K562 (cell line): ENCODE data around the gene C15orf62. TPM values are rescaled to one million over a fixed set of nuclear protein-coding genes. Genes with fewer than 3 reads are reported as not detected.

Experiments
- ATAC-seq: fragments of 200-7000 bp; cut with Tn5 transposase; 3 replicates; pipeline ENCODE4 v1.9.1; 2020; ENCODE audit warnings: moderate library complexity
- BruUV-seq: library from RNA; stranded (reverse); fragments of 400-500 nt; replicated peaks from 2 replicates; lab custom pipeline; 2021; lab: Mats Ljungman, UMichigan
- CTCF ChIA-PET: fragments of 300-600 bp; formaldehyde crosslinking; extraction: SDS; loops from one replicate; lab custom pipeline; 2021; ENCODE audit warnings: low intra/inter-chr PET ratio; lab: Yijun Ruan, JAX
- POLR2A ChIA-PET: fragments of 300-600, 350-650 bp; sonication (Branson Sonifier 250); formaldehyde crosslinking; extraction: SDS; loops from one replicate; lab custom pipeline; 2021; ENCODE audit warnings: antibody characterized with exemption, inconsistent platforms; lab: Yijun Ruan, JAX
- DNase-seq, 4 experiments: peaks; one replicate each; pipeline versions ENCODE4 v3.0.0 to v3.0.0-alpha.2; 2011 to 2018; ENCODE audit warnings: low spot score in 3 of 4, mixed read lengths in 3 of 4; ENCODE audit errors: extremely low read depth in 1 of 4
- FAIRE-seq: peaks from 2 replicates; lab custom pipeline; 2011; peaks lifted over from hg19 to GRCh38; lab: Jason Lieb, UNC
- H2AFZ ChIP-seq: 2 replicates; pipeline ENCODE4 v1.6.0; 2011; ENCODE audit warnings: low read depth, low read length, control low read depth, inconsistent platforms
- H3K27ac ChIP-seq: fragments of 200-600 bp; 3 replicates; pipeline ENCODE4 v1.8.0; 2011; ENCODE audit warnings: low read depth, mild to moderate bottlenecking, control low read depth, inconsistent platforms, low read length, moderate library complexity, mixed read lengths; ENCODE audit errors: extremely low read depth
- H3K27me3 ChIP-seq, 2 experiments: fragments of 300-600 bp in 1 of 2; 2 replicates in 1 of 2; 3 replicates in 1 of 2; pipeline versions ENCODE4 v1.6.0 to v1.8.0; 2011; ENCODE audit warnings: inconsistent platforms in 2 of 2, low read length in 2 of 2, mild to moderate bottlenecking in 1 of 2, mixed read lengths in 1 of 2, moderate library complexity in 1 of 2; ENCODE audit not compliant: control insufficient read depth in 2 of 2, insufficient read depth in 2 of 2
- H3K36me3 ChIP-seq: fragments of 300-600 bp; 3 replicates; pipeline ENCODE4 v1.8.0; 2011; ENCODE audit warnings: mild to moderate bottlenecking, low read length, inconsistent platforms; ENCODE audit not compliant: control insufficient read depth, insufficient read depth
- H3K4me1 ChIP-seq, 2 experiments: fragments of 200-600 bp in 1 of 2; replicated peaks in 1 of 2; 2 replicates in 1 of 2; 3 replicates in 1 of 2; pipeline versions ENCODE4 v1.5.1 to v1.8.0; 2011; ENCODE audit warnings: inconsistent platforms in 2 of 2, low read length in 2 of 2, mild to moderate bottlenecking in 1 of 2, mixed read lengths in 1 of 2, moderate library complexity in 1 of 2; ENCODE audit not compliant: control insufficient read depth in 2 of 2, insufficient read depth in 2 of 2
- H3K4me2 ChIP-seq: 2 replicates; pipeline ENCODE4 v1.6.1; 2011; ENCODE audit warnings: low read length, control low read depth, inconsistent platforms, mixed read lengths; ENCODE audit not compliant: insufficient read depth
- H3K4me3 ChIP-seq: fragments of 200-600 bp; sonication (generic), shearing (Covaris generic); 2 replicates; pipeline ENCODE4 v1.5.1; 2016; ENCODE audit warnings: control low read depth, inconsistent platforms
- H3K79me2 ChIP-seq: fragments of 200-600 bp; 3 replicates; pipeline ENCODE4 v1.8.0; 2011; ENCODE audit warnings: low read length, inconsistent platforms; ENCODE audit not compliant: control insufficient read depth, insufficient read depth
- H3K9ac ChIP-seq, 2 experiments: 2 replicates each; pipeline versions ENCODE4 v1.6.0 to v1.6.1; 2011; ENCODE audit warnings: low read depth in 2 of 2, low read length in 2 of 2, control low read depth in 1 of 2, inconsistent platforms in 1 of 2, mild to moderate bottlenecking in 1 of 2, mixed read lengths in 1 of 2; ENCODE audit not compliant: insufficient read depth in 1 of 2
- H3K9me1 ChIP-seq: one replicate; pipeline ENCODE4 v1.6.0; 2011; ENCODE audit warnings: inconsistent platforms, mild to moderate bottlenecking, low read length, moderate library complexity; ENCODE audit not compliant: control insufficient read depth, insufficient read depth
- H3K9me3 ChIP-seq: replicated peaks from 2 replicates; pipeline ENCODE4 v1.5.1; 2011; ENCODE audit warnings: low read depth, low read length, inconsistent platforms; ENCODE audit not compliant: control insufficient read depth, insufficient read depth
- H4K20me1 ChIP-seq: replicated peaks from 2 replicates; pipeline ENCODE4 v1.6.1; 2011; ENCODE audit warnings: low read length, inconsistent platforms, mixed read lengths; ENCODE audit not compliant: control insufficient read depth, insufficient read depth
- BCOR ChIP-seq: fragments of 450-650 bp; IDR thresholded peaks from 2 replicates; pipeline ENCODE4 v1.6.1; 2016
- BRF1 ChIP-seq: IDR thresholded peaks from 3 replicates; pipeline ENCODE4 v1.6.1; 2011; ENCODE audit warnings: borderline replicate concordance, mild to moderate bottlenecking; ENCODE audit not compliant: insufficient read length; ENCODE audit errors: extremely low read depth
- DIDO1 ChIP-seq: fragments of 450-650 bp; IDR thresholded peaks from 2 replicates; pipeline ENCODE4 v1.6.1; 2016; ENCODE audit warnings: low read depth, missing biosample characterization, missing genetic modification characterization
- HEY1 ChIP-seq: fragments of 250-450 bp; sonication (Bioruptor Pico); IDR thresholded peaks from 2 replicates; pipeline ENCODE4 v1.5.0; 2020; ENCODE audit warnings: mild to moderate bottlenecking, moderate library complexity, borderline replicate concordance
- HSF4 ChIP-seq: fragments of 250-450 bp; sonication (Bioruptor Pico); IDR thresholded peaks from 2 replicates; pipeline ENCODE4 v2.1.2; 2022; ENCODE audit warnings: mild to moderate bottlenecking, moderate library complexity, borderline replicate concordance
- NFATC3 ChIP-seq: fragments of 450-650 bp; IDR thresholded peaks from 2 replicates; pipeline ENCODE4 v1.6.1; 2017; ENCODE audit warnings: mild to moderate bottlenecking
- NFE2L1 ChIP-seq: fragments of 450-650 bp; IDR thresholded peaks from 2 replicates; pipeline ENCODE4 v1.6.1; 2016; ENCODE audit warnings: missing genetic modification characterization, low read depth, mild to moderate bottlenecking, missing compliant biosample characterization, moderate library complexity, borderline replicate concordance
- SMARCB1 ChIP-seq: IDR thresholded peaks from 2 replicates; pipeline ENCODE4 v1.6.1; 2011; ENCODE audit warnings: improper control_type of control experiment, low read depth; ENCODE audit not compliant: insufficient read length
- ZNF444 ChIP-seq: fragments of 250-450 bp; sonication (Bioruptor Pico); IDR thresholded peaks from 2 replicates; pipeline ENCODE4 v1.4.0; 2020; ENCODE audit warnings: mild to moderate bottlenecking, moderate library complexity
- WGBS: fragments of 100-300 bp; shearing (Covaris generic); methylation state at CpG from one replicate; pipeline ENCODE4 v1.1.6; 2016; ENCODE audit warnings: low coverage, mixed read lengths; ENCODE audit not compliant: insufficient coverage; ENCODE audit errors: missing lambda C conversion rate; 5-methylcytosine and 5-hydroxymethylcytosine counted together
- in situ Hi-C: fragments of 300-500 bp; cut with MboI; formaldehyde crosslinking; loops from 4 replicates; pipeline ENCODE4 v1.15.0; 2018; ENCODE audit warnings: inconsistent platforms, mixed read lengths
- intact Hi-C: fragments of 100-400 bp; cut with micrococcal nuclease; formaldehyde crosslinking; loops from 2 replicates; pipeline ENCODE4 v1.14.2; 2022
- polyA plus RNA-seq, 8 experiments: library from polyadenylated mRNA; depleted of rRNA in 4 of 8; stranded (reverse) in 5 of 8; unstranded in 3 of 8; fragments of >200 nt; fragmentation: Nextera tagmentation in 2 of 8; fragmentation: Illumina TruSeq in 1 of 8; extraction: Ambion mirVana in 2 of 8; extraction: Trizol in 1 of 8; gene quantifications; 2 replicates each; pipeline versions ENCODE4 v1.2.1 to v1.2.3, GENCODE V29; 2011 to 2014; ENCODE audit warnings: inconsistent platforms in 1 of 8, missing spikeins in 1 of 8
- total RNA-seq, 7 experiments: library from RNA; depleted of rRNA in 6 of 7; stranded (reverse); fragments of >200 nt in 6 of 7; fragmentation: Illumina TruSeq in 2 of 7; extraction: Trizol in 2 of 7; gene quantifications; 2 replicates each; pipeline versions ENCODE4 v1.2.1 to v1.2.3, GENCODE V29; 2011 to 2021; ENCODE audit warnings: low replicate concordance in 1 of 7
- TF ChIP-seq, protein P1 (sequence below), 3 experiments: IDR thresholded peaks in 2 of 3; conservative IDR thresholded peaks in 1 of 3; 2 replicates each; pipeline ENCODE4 v1.5.1; 2011 to 2012; ENCODE audit warnings: low read length in 3 of 3, mild to moderate bottlenecking in 3 of 3, control low read depth in 2 of 3, improper control_type of control experiment in 1 of 3, inconsistent platforms in 1 of 3, low read depth in 1 of 3, mixed read lengths in 1 of 3, moderate library complexity in 1 of 3; ENCODE audit not compliant: insufficient read depth in 2 of 3
- TF ChIP-seq, protein P2 (sequence below): fragments of 250-450 bp; sonication (Bioruptor Pico); IDR thresholded peaks from 2 replicates; pipeline ENCODE4 v1.5.0; 2022; ENCODE audit warnings: mild to moderate bottlenecking

Gene C15orf62
- total and polyA plus RNA-seq, 9 of the 15 experiments (the other 6 are each of a cell fraction or from before 2014, with no cell fraction given) = 0.01 to 0.76 (median 0.30) TPM; not detected in 1

DNA sequence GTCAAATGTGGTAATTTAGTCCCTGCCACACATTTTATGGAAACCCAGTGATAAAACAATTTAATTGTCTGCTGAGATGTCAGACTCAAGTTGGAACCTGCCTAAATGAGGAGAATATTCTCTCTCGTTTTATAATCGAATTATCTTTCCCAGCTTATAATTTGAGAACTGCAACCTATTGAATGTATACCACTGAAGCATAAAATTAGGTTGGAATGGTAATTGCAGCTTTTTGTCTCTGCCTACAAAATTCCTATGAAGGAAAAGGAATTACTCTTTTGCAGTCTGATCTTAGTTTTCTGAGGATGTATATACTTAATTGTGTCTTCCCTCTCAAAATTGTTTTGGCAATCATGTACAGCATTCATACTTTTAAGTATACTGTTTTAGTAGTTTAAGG is 45.9 kb upstream of the C15orf62 start (continued):
- TF ChIP-seq, protein P1, sequence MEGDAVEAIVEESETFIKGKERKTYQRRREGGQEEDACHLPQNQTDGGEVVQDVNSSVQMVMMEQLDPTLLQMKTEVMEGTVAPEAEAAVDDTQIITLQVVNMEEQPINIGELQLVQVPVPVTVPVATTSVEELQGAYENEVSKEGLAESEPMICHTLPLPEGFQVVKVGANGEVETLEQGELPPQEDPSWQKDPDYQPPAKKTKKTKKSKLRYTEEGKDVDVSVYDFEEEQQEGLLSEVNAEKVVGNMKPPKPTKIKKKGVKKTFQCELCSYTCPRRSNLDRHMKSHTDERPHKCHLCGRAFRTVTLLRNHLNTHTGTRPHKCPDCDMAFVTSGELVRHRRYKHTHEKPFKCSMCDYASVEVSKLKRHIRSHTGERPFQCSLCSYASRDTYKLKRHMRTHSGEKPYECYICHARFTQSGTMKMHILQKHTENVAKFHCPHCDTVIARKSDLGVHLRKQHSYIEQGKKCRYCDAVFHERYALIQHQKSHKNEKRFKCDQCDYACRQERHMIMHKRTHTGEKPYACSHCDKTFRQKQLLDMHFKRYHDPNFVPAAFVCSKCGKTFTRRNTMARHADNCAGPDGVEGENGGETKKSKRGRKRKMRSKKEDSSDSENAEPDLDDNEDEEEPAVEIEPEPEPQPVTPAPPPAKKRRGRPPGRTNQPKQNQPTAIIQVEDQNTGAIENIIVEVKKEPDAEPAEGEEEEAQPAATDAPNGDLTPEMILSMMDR (IDR thresholded peaks at IDR 0.05 in 2 of 3, conservative IDR thresholded peaks at IDR 0.05 in 1 of 3; ENCODE audit: insufficient read depth in 2 of 3, low read depth in 1 of 3, low read length in 3 of 3) = no peak

DNA sequence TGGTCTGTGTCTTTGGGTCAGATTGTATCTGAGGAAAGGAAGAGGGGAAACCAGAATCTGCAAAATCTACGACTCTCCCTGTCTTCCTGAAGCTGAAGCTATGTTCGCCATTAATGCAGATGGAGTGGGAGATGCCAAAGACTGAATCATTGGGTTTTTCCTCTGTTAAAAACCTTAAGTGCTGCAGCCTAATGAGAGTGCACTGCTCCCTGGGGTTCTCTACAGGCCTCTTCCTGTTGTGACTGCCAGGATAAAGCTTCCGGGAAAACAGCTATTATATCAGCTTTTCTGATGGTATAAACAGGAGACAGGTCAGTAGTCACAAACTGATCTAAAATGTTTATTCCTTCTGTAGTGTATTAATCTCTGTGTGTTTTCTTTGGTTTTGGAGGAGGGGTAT is 38.7 kb upstream of the C15orf62 start:
- Histone ChIP-seq H3K4me2 (no peak overlapping the region), H4K20me1 (no peaks in the 10 kb centered on the region), H3K9me1 (no peaks in the 10 kb centered on the region), H3K27ac (no peak overlapping the region), H3K27me3 (no peaks in the 10 kb centered on the region), H3K79me2 (no peaks in the 10 kb centered on the region), H3K9ac (no peak overlapping the region), H3K36me3 (peaks cover 76% of the 10 kb centered on the region), H3K4me1 (0 out of 5 replicates have a peak, but pooled peaks cover 0 to 4% of the 10 kb centered on the region in 2 experiments), H3K9me3 (no peaks in the 10 kb centered on the region), H3K4me3 (no peak overlapping the region), H2AFZ (no peak overlapping the region)
- WGBS = 96% methylated on average over 3 of the region's 3 CpGs
- intact Hi-C loops = no loop called here
- POLR2A ChIA-PET = interaction anchor here (0.9 to 1.9 kb wide), 5 partner anchors 8 to 35 kb away, joined by 3 to 13 read pairs (median 3); no protein-coding TSS in a partner anchor
- CTCF ChIA-PET = no interaction called here
- DNase-seq (no peak), ATAC-seq (no peak), FAIRE-seq (no peak)
- no TSS peak for BruUV-seq
- in situ Hi-C loops = no loop called here
- TF ChIP-seq DIDO1 = no peak
- TF ChIP-seq, protein P2, sequence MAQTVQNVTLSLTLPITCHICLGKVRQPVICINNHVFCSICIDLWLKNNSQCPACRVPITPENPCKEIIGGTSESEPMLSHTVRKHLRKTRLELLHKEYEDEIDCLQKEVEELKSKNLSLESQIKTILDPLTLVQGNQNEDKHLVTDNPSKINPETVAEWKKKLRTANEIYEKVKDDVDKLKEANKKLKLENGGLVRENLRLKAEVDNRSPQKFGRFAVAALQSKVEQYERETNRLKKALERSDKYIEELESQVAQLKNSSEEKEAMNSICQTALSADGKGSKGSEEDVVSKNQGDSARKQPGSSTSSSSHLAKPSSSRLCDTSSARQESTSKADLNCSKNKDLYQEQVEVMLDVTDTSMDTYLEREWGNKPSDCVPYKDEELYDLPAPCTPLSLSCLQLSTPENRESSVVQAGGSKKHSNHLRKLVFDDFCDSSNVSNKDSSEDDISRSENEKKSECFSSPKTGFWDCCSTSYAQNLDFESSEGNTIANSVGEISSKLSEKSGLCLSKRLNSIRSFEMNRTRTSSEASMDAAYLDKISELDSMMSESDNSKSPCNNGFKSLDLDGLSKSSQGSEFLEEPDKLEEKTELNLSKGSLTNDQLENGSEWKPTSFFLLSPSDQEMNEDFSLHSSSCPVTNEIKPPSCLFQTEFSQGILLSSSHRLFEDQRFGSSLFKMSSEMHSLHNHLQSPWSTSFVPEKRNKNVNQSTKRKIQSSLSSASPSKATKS = no peak
- TF ChIP-seq HSF4 = no peak
- TF ChIP-seq NFATC3 = no peak
- TF ChIP-seq ZNF444 (CRISPR knock-in tag) = no peak
- TF ChIP-seq BCOR = no peak
- TF ChIP-seq NFE2L1 (tag) = no peak
- TF ChIP-seq, protein P1 (IDR thresholded peaks at IDR 0.05 in 2 of 3, conservative IDR thresholded peaks at IDR 0.05 in 1 of 3; ENCODE audit: insufficient read depth in 2 of 3, low read depth in 1 of 3, low read length in 3 of 3) = no peak
- no peak for TF ChIP-seq BRF1
- no peak for TF ChIP-seq HEY1 (CRISPR knock-in tag)
- TF ChIP-seq SMARCB1 = no peak
